Measurements from ENCODE around the gene PLD3. TPM values are rescaled to one million over a fixed set of nuclear protein-coding genes. Genes with fewer than 3 reads are reported as not detected.
"Not testable (repeated sequence)": the region's sequence is repeated elsewhere in the genome, so short reads cannot be mapped to it uniquely, and the experiment has no call there.

The PLD3 gene
- polyA plus RNA-seq, 3 donors: 187 to 224 (median 209) TPM

- no peak for DNase-seq (ENCODE audit: low read depth in 3 of 3, low spot score in 2 of 3)
These were observed 17.4 kb upstream of the PLD3 start for GRCh38 chr19:40331052-40331451.

- DNase-seq (ENCODE audit: low read depth in 3 of 3, low spot score in 2 of 3): no peak
These were observed 15.8 kb upstream of the PLD3 start for GRCh38 chr19:40332669-40333068.

GRCh38 chr19:40333083-40333482 lies 15.4 kb upstream of the PLD3 start:
- not testable (repeated sequence) for DNase-seq (ENCODE audit: low read depth in 3 of 3, low spot score in 2 of 3)

GRCh38 chr19:40335101-40335500 lies 13.4 kb upstream of the PLD3 start:
- no peak for DNase-seq (ENCODE audit: low read depth in 3 of 3, low spot score in 2 of 3)

GRCh38 chr19:40335855-40336600 lies 12.5 kb upstream of the PLD3 start:
- no peak for DNase-seq (ENCODE audit: low read depth in 3 of 3, low spot score in 2 of 3)

GRCh38 chr19:40336601-40336900 lies 11.9 kb upstream of the PLD3 start:
- no peak for DNase-seq (ENCODE audit: low read depth in 3 of 3, low spot score in 2 of 3)

GRCh38 chr19:40337107-40337506 lies 11.4 kb upstream of the PLD3 start:
- no peak for DNase-seq (ENCODE audit: low read depth in 3 of 3, low spot score in 2 of 3)

GRCh38 chr19:40337594-40337993 lies 10.9 kb upstream of the PLD3 start:
- DNase-seq (ENCODE audit: low read depth in 3 of 3, low spot score in 2 of 3): no peak

- no peak for DNase-seq (ENCODE audit: low read depth in 3 of 3, low spot score in 2 of 3)
These were observed 9.3 kb upstream of the PLD3 start for GRCh38 chr19:40339018-40339728.

- DNase-seq (ENCODE audit: low read depth in 3 of 3, low spot score in 2 of 3): no peak
These were observed 6.7 kb upstream of the PLD3 start for GRCh38 chr19:40341601-40342482.

- DNase-seq (ENCODE audit: low read depth in 3 of 3, low spot score in 2 of 3): no peak
These were observed 5.7 kb upstream of the PLD3 start for GRCh38 chr19:40342644-40343311.

- DNase-seq (ENCODE audit: low read depth in 3 of 3, low spot score in 2 of 3): no peak
These were observed 4.1 kb upstream of the PLD3 start for GRCh38 chr19:40344422-40344821.

GRCh38 chr19:40348961-40349507 lies 539 bp downstream of the PLD3 start:
- peak in 1 of 3 donors; percentile 21 for DNase-seq (ENCODE audit: low read depth in 3 of 3, low spot score in 2 of 3)

GRCh38 chr19:40355975-40356680 lies 7.6 kb downstream of the PLD3 start:
- no peak for DNase-seq (ENCODE audit: low read depth in 3 of 3, low spot score in 2 of 3)

GRCh38 chr19:40356681-40357595 lies 8.4 kb downstream of the PLD3 start:
- DNase-seq (ENCODE audit: low read depth in 3 of 3, low spot score in 2 of 3): no peak

GRCh38 chr19:40357640-40358039 lies 9.1 kb downstream of the PLD3 start:
- no peak for DNase-seq (ENCODE audit: low read depth in 3 of 3, low spot score in 2 of 3)

GRCh38 chr19:40358773-40359172 lies 10.3 kb downstream of the PLD3 start:
- no peak for DNase-seq (ENCODE audit: low read depth in 3 of 3, low spot score in 2 of 3)

- DNase-seq (ENCODE audit: low read depth in 3 of 3, low spot score in 2 of 3): no peak
These were observed 11.7 kb downstream of the PLD3 start for GRCh38 chr19:40360020-40360707.

Data from right renal cortex interstitium (tissue), 3 donors.